ENCODE results near the gene SPIN2B. TPM values are rescaled to one million over a fixed set of nuclear protein-coding genes. Genes with fewer than 3 reads are reported as not detected.
"Not testable (repeated sequence)": the region's sequence is repeated elsewhere in the genome, so short reads cannot be mapped to it uniquely, and the experiment has no call there.

The SPIN2B gene
- total RNA-seq, 4 donors from 2014 or later = 7.4 to 14.0 (median 12.4) TPM

- ATAC-seq = no peak
- no peak overlapping the region for H3K27ac ChIP-seq
- 0 to 85% methylated on average over 1 to 3 of the region's 4 CpGs for WGBS, 2 donors (ENCODE audit: low coverage in 1 of 2)
- TF ChIP-seq CTCF (IDR thresholded peaks at IDR 0.05) (no peak), POLR2AphosphoS5 (IDR thresholded peaks at IDR 0.05) (no peak), EP300 (IDR thresholded peaks at IDR 0.05) (no peak), POLR2A (IDR thresholded peaks at IDR 0.05) (no peak)
- H3K27me3 ChIP-seq = no peaks in the 10 kb centered on the region
- H3K4me3 ChIP-seq = no peak overlapping the region
- no peaks in the 10 kb centered on the region for H3K4me1 ChIP-seq
- H3K36me3 ChIP-seq = peaks cover 0 to 7% of the 10 kb centered on the region in 2 donors
- no peaks in the 10 kb centered on the region for H3K9me3 ChIP-seq
Observed at GRCh38 chrX:57104406-57104805, 16.9 kb downstream of the SPIN2B start.

GRCh38 chrX:57103489-57103888 lies 17.9 kb downstream of the SPIN2B start:
- Histone ChIP-seq H3K27ac (no peak overlapping the region), H3K36me3 (no peaks in the 10 kb centered on the region), H3K4me3 (no peak overlapping the region), H3K4me1 (no peaks in the 10 kb centered on the region), H3K27me3 (no peaks in the 10 kb centered on the region), H3K9me3 (no peaks in the 10 kb centered on the region)
- TF ChIP-seq EP300 (IDR thresholded peaks at IDR 0.05) = no peak
- TF ChIP-seq POLR2AphosphoS5 (IDR thresholded peaks at IDR 0.05) = no peak
- TF ChIP-seq CTCF (IDR thresholded peaks at IDR 0.05) = no peak
- 60 to 70% methylated on average over 2 to 3 of the region's 3 CpGs for WGBS, 2 donors (ENCODE audit: low coverage in 1 of 2)
- no peak for ATAC-seq

- not testable (repeated sequence) for H3K4me1 ChIP-seq, ATAC-seq, H3K36me3 ChIP-seq, H3K27ac ChIP-seq, H3K27me3 ChIP-seq, H3K9me3 ChIP-seq, H3K4me3 ChIP-seq
- WGBS, 2 donors (ENCODE audit: low coverage in 1 of 2) = 71 to 90% methylated on average over 3 to 4 of the region's 6 CpGs
Observed at GRCh38 chrX:57102918-57103317, 18.4 kb downstream of the SPIN2B start.

GRCh38 chrX:57083143-57083542 lies 38.2 kb downstream of the SPIN2B start:
- Histone ChIP-seq H3K27me3 (no peaks in the 10 kb centered on the region), H3K9me3 (peaks cover 0 to 13% (median 0%) of the 10 kb centered on the region in 3 donors), H3K27ac (no peak overlapping the region), H3K4me3 (no peak overlapping the region), H3K4me1 (no peaks in the 10 kb centered on the region), H3K36me3 (peaks cover 0 to 16% of the 10 kb centered on the region in 2 donors)
- ATAC-seq = no peak
- WGBS, 2 donors (ENCODE audit: low coverage in 1 of 2) = no CpG with 5 or more reads among the region's 7 CpGs
- TF ChIP-seq CTCF (IDR thresholded peaks at IDR 0.05) (no peak), POLR2AphosphoS5 (IDR thresholded peaks at IDR 0.05) (no peak), EP300 (IDR thresholded peaks at IDR 0.05) (no peak), POLR2A (IDR thresholded peaks at IDR 0.05) (no peak)

GRCh38 chrX:57074458-57074857 lies 46.9 kb downstream of the SPIN2B start:
- H3K36me3 ChIP-seq = no peaks in the 10 kb centered on the region
- no peaks in the 10 kb centered on the region for H3K4me1 ChIP-seq
- H3K9me3 ChIP-seq = no peaks in the 10 kb centered on the region
- no peaks in the 10 kb centered on the region for H3K27me3 ChIP-seq
- TF ChIP-seq POLR2A (IDR thresholded peaks at IDR 0.05) (no peak), CTCF (IDR thresholded peaks at IDR 0.05) (no peak), EP300 (IDR thresholded peaks at IDR 0.05) (no peak), POLR2AphosphoS5 (IDR thresholded peaks at IDR 0.05) (no peak)
- no peak overlapping the region for H3K27ac ChIP-seq
- ATAC-seq = no peak
- no peak overlapping the region for H3K4me3 ChIP-seq
- 61 to 83% methylated on average over 2 of the region's 4 CpGs for WGBS, 2 donors (ENCODE audit: low coverage in 1 of 2)
